WI38 (cell line): ENCODE data around the gene KNDC1.
"Not testable (repeated sequence)": the region's sequence is repeated elsewhere in the genome, so short reads cannot be mapped to it uniquely, and the experiment has no call there.

ENCODE experiments used
- H3K4me3 ChIP-seq: 2 replicates; pipeline ENCODE4 v1.5.1; 2011; ENCODE audit warnings: low read depth, mild to moderate bottlenecking, control low read depth, low read length
- TF ChIP-seq, protein P1 (sequence below): IDR thresholded peaks from 2 replicates; pipeline ENCODE4 v1.5.1; 2012; ENCODE audit warnings: low read depth, mild to moderate bottlenecking, control low read depth, low read length

The KNDC1 gene

DNA sequence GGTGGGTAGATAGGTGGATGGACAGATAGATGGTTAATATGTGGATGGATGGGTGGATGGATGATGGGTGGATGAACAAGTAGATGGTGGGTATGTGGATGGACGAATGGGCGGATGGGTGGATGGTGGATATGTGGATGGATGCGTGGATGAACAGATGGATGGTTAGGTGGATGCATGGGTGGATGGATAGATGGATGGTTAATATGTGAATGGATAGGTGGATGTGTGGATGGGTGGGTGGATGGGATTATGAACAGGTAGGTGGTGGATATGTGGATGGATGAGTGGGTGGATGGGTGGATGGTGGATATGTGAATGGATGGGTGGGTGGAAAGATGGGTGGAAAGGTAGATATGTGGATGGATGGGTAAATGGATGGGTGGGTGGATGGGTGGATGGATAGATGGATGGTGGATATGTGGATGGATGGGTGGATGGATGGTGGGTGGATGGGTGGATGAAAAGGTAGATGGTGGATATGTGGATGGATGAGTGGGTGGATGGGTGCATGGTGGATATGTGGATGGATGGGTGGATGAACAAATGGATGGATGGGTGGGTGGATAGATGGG lies 14.8 kb downstream of the KNDC1 start:
- no peak overlapping the region for H3K4me3 ChIP-seq
- TF ChIP-seq, protein P1, sequence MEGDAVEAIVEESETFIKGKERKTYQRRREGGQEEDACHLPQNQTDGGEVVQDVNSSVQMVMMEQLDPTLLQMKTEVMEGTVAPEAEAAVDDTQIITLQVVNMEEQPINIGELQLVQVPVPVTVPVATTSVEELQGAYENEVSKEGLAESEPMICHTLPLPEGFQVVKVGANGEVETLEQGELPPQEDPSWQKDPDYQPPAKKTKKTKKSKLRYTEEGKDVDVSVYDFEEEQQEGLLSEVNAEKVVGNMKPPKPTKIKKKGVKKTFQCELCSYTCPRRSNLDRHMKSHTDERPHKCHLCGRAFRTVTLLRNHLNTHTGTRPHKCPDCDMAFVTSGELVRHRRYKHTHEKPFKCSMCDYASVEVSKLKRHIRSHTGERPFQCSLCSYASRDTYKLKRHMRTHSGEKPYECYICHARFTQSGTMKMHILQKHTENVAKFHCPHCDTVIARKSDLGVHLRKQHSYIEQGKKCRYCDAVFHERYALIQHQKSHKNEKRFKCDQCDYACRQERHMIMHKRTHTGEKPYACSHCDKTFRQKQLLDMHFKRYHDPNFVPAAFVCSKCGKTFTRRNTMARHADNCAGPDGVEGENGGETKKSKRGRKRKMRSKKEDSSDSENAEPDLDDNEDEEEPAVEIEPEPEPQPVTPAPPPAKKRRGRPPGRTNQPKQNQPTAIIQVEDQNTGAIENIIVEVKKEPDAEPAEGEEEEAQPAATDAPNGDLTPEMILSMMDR = no peak

GRCh38 chr10:133175624-133176023 lies 15.6 kb downstream of the KNDC1 start:
- H3K4me3 ChIP-seq = not testable (repeated sequence)

DNA sequence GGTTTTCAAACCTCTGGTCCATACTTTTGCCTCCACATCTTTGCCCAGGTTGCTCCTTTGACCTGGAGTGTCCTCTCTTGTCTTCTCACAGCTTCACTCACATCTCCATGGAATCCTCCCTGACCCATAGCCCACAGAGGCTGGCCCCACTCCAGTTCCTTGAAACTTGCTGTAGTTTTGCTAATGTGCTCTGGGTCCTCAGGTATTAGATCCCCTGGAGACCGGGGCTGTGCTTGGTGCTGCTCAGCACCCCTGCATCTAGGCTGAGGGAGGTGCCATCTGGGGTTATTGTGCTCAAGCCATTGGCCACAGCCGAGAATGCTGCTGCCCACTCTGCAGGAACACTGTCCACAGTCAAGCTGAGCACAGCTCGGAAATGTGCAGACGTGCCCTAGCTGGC lies 16.5 kb downstream of the KNDC1 start:
- TF ChIP-seq, protein P1 = no peak
- H3K4me3 ChIP-seq = no peak overlapping the region

DNA sequence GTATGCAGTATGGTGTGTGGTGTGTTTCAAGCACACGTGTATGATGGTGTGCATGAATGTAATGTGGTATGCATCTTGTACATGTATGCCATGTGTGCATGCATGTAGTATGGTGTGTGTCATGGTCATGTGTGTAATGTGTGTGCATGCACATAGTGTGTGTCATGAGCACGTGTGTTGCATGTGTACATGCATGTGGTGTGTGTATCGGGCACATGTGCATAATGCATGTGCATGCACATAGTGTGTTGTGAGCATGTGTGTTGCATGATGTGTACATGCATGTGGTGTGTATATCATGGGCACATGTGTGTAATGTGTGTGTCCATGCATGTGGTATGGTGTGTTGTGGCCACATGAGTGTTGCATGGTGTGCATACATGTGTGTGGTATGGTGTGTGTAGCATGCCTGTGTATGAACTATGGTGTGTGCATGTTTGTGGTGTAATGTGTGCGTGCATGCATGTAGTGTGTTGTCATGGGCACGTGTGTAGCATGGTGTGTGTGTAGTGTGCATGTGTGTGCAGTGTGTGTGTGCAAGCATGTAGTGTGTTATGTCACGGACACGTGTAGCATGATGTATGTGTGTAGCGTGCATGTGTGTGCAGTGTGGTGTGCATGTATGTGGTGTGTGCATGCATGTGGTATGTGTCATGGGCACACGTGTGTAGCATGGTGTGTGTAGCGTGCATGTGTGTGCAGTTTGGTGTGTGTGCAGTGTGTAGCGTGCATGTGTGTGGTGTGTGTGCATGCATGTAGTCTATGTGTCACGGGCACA lies 17.6 kb downstream of the KNDC1 start:
- TF ChIP-seq, protein P1 = no peak

DNA sequence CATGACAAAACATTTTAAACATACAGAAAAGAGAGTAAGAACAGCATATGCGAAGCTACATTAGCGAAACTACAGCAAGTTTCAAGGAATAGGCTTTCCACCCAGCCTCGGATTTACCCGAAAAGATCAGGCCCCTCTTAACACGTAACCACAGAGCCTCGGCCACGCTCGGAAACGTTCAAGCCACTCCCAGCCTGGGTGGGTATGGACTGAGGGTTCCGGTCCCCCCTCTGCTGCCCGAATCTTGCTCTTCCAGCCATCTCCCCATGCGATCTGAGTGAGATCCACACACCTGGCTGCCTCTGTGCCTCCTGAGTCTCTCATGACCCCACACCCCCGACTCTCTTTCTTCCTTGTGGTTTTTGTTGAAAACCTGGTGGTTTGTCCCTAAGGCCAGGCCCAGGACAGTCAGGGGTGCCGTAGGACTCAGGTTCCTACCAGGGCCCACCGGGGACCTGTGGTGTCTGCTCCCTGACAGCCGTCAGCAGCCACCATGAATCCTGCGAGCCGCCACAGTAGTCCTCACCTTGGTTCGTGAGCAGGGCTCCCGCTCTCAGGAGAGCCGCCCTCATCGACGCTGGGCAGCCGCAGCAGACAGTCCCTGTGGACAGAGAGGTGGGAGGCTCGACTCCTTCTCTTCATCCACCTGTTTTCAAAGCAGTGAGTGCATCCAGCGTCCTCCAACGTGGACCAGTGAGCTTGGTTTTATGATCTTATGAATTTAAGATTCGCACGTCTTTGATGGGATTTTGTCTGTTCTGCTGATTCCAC lies 18.5 kb downstream of the KNDC1 start:
- TF ChIP-seq, protein P1 = no peak
- no peak overlapping the region for H3K4me3 ChIP-seq

More for the DNA sequence above, 17.6 kb downstream of the KNDC1 start:
- no peak overlapping the region for H3K4me3 ChIP-seq

GRCh38 chr10:133179128-133179520 lies 19.1 kb downstream of the KNDC1 start:
- H3K4me3 ChIP-seq = no peak overlapping the region
- TF ChIP-seq, protein P1 = no peak

DNA sequence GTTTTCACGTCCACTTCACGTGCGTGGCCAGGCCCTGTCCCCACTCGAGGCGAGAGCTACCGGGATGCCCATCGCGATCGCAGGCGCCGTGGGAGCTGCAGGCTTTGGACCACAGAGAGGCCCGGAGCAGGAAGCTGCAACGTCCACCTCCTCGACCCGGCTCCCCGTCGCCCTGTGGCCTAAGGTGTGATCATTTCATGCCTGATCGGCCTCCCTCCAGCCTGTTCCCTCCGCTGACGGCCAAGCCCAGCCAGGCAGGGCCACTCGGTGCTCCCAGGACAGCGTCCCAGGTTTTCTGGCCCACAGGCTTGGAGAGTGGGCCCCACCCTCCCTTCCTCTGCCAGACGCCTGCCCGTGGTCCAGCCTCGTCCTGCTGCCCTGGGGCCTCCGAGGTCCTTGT lies 19.6 kb downstream of the KNDC1 start:
- H3K4me3 ChIP-seq = no peak overlapping the region
- TF ChIP-seq, protein P1 = no peak
